ENCODE measurements around the gene TPI1. TPM values are rescaled to one million over a fixed set of nuclear protein-coding genes. Genes with fewer than 3 reads are reported as not detected.

TPI1 gene
- total and polyA plus RNA-seq, 8 donors: 88.5 to 247 (median 128) TPM

DNA sequence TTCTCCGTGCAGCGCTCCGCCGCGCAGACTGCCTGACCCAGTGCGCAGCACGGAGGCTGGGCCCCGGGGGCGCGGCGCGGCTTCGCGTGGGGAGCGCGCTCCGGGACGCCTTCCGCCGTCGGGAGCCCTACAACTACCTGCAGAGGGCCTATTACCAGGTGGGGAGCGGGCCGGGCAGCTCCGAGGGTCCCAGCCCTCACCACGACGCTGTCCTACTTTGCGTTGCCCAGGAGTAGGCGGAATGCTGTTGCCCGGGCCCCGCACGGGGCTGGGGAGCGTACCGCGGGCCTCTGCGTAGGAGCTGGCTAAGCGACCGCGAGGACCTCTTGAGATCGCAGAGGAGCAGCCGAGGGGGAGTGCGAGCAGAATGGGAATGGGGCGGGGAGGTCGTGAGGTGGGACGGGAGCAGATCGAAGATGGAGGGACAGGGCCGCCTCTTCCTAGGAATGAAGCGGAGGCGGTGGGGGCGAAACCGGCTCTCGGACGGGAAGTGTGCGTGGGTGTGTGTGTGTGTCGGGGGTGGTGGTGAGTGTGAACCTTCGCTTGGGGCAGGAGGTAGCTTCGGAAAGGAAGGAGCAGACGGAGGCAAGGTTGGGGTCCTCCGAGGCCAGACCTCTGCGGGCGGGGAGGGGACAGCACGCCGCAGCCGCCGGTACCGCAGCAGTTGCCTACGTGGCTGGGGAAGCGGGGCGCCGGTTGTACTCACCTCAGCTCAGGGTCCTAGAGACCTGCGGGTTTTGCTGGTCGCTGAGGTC is 38.4 kb upstream of the TPI1 start:
- peak; percentile 47 to 85 (median 64) for DNase-seq
- H3K4me1 ChIP-seq: peaks cover 0 to 4% (median 0%) of the 10 kb centered on the region in 3 donors
- TF ChIP-seq, protein P1, sequence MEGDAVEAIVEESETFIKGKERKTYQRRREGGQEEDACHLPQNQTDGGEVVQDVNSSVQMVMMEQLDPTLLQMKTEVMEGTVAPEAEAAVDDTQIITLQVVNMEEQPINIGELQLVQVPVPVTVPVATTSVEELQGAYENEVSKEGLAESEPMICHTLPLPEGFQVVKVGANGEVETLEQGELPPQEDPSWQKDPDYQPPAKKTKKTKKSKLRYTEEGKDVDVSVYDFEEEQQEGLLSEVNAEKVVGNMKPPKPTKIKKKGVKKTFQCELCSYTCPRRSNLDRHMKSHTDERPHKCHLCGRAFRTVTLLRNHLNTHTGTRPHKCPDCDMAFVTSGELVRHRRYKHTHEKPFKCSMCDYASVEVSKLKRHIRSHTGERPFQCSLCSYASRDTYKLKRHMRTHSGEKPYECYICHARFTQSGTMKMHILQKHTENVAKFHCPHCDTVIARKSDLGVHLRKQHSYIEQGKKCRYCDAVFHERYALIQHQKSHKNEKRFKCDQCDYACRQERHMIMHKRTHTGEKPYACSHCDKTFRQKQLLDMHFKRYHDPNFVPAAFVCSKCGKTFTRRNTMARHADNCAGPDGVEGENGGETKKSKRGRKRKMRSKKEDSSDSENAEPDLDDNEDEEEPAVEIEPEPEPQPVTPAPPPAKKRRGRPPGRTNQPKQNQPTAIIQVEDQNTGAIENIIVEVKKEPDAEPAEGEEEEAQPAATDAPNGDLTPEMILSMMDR (IDR thresholded peaks at IDR 0.05): no peak

DNA sequence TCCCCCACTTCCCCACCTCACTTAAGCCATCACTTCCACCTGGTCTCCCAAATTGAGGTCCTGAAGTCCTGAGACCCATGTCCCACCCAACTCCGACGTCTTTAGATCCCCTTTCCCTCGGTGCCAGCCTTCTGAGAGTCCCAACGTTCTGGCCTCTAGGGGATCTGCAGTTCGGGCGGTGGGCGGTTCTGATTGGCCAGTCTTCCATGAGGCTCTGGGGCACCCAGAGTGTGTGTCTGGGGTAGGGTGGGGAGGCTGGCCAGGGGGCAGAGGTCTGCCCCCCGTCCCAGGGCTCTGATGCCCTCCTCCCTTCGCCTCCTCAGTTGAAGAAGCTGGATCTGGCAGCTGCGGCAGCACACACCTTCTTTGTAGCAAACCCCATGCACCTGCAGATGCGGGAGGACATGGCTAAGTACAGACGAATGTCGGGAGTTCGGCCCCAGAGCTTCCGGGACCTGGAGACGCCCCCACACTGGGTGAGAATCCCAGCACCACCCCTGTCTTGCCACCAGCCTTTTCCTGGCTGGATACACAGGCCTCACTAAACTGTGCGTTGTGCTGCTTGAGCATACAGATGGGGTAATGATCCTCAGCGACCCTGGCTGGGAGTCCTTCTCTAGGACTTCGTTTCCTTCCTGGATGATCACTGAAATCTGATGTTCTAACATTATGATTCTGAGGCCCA is 37.7 kb upstream of the TPI1 start:
- intact Hi-C loops (cut with DNase I): loop anchor here in 1 of 3 donors (10.0 kb wide), 1 partner anchor 95 kb away; no protein-coding TSS in a partner anchor
- Histone ChIP-seq H3K4me1 (peaks cover 0 to 4% (median 0%) of the 10 kb centered on the region in 3 donors), H3K36me3 (no peaks in the 10 kb centered on the region), H3K9me3 (no peaks in the 10 kb centered on the region), H3K27ac (peak overlapping the region in 3 of 4 donors; percentile 57 to 62 (median 58)), H3K4me3 (peak overlapping the region; percentile 74 to 86 (median 84)), H3K27me3 (no peaks in the 10 kb centered on the region)
- no peak for FAIRE-seq
- TF ChIP-seq, protein P1 (IDR thresholded peaks at IDR 0.05): no peak
- WGBS, 2 donors: 25 to 30% methylated on average over 19 of the region's 19 CpGs
- peak in 2 of 6 donors; percentile 51 to 63 for DNase-seq
- peak; percentile 34 to 43 (median 38) for ATAC-seq

More for the DNA sequence above, 38.4 kb upstream of the TPI1 start:
- Histone ChIP-seq H3K4me3 (peak overlapping the region; percentile 74 to 86 (median 84)), H3K27ac (peak overlapping the region; percentile 49 to 62 (median 58)), H3K36me3 (no peaks in the 10 kb centered on the region), H3K27me3 (no peaks in the 10 kb centered on the region), H3K9me3 (no peaks in the 10 kb centered on the region)
- FAIRE-seq: no peak
- ATAC-seq: peak; percentile 70 to 74 (median 72)
- WGBS, 2 donors: 0 to 1% methylated on average over 58 to 71 of the region's 71 CpGs
- intact Hi-C loops (cut with DNase I): loop anchor here in 1 of 3 donors (10.0 kb wide), 1 partner anchor 94 kb away; no protein-coding TSS in a partner anchor

DNA sequence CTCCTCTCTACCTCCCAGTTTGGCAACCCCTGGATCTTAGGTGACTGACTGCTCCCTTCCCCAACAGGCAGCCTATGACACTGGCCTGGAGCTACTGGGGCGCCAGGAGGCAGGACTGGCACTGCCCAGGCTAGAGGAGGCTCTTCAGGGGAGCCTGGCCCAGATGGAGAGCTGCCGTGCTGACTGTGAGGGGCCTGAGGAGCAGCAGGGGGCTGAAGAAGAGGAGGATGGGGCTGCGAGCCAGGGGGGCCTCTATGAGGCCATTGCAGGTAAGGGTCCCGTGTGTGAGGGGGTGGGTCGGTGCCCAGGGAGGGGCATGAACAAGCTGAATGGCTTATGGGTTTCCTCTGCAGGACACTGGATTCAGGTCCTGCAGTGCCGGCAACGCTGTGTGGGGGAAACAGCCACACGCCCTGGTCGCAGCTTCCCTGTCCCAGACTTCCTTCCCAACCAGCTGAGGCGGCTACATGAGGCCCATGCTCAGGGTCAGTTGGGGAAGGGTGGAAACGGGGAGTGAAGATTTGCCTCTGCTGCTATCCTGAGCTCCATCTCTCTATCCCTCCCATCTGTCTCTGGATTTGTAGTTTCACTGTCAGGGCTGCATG is 36.9 kb upstream of the TPI1 start:
- FAIRE-seq (no peak), ATAC-seq (no peak), DNase-seq (peak in 1 of 6 donors; percentile 71)
- TF ChIP-seq, protein P1 (IDR thresholded peaks at IDR 0.05): no peak
- no peaks in the 10 kb centered on the region for H3K36me3 ChIP-seq
- intact Hi-C loops (cut with DNase I): no loop called here
- peaks cover 0 to 4% (median 0%) of the 10 kb centered on the region in 3 donors for H3K4me1 ChIP-seq
- WGBS, 2 donors: 92 to 94% methylated on average over 11 of the region's 11 CpGs
- no peak overlapping the region for H3K27ac ChIP-seq
- no peak overlapping the region for H3K4me3 ChIP-seq
- no peaks in the 10 kb centered on the region for H3K27me3 ChIP-seq
- H3K9me3 ChIP-seq: no peaks in the 10 kb centered on the region

DNA sequence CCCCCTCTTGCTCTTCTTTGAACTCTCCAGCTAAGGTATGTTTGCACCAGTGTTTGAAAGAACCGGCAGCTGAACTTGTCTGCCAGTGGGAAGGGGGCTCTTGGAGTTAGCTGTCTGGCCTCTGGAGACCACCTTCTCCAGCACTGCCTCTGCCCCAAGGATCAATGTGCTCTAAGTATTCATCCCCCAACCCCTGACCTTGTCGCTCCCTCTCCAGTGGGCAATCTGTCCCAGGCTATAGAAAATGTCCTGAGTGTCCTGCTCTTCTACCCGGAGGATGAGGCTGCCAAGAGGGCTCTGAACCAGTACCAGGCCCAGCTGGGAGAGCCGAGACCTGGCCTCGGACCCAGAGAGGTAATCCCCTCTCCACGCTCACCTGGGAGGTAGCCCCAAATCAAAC is 36.3 kb upstream of the TPI1 start:
- Histone ChIP-seq H3K27me3 (no peaks in the 10 kb centered on the region), H3K36me3 (no peaks in the 10 kb centered on the region), H3K4me1 (peaks cover 0 to 4% (median 0%) of the 10 kb centered on the region in 3 donors), H3K4me3 (no peak overlapping the region), H3K27ac (no peak overlapping the region), H3K9me3 (no peaks in the 10 kb centered on the region)
- WGBS, 2 donors: 86 to 89% methylated on average over 6 of the region's 6 CpGs
- FAIRE-seq: no peak
- TF ChIP-seq, protein P1 (IDR thresholded peaks at IDR 0.05): no peak
- DNase-seq: peak in 1 of 6 donors; percentile 31
- intact Hi-C loops (cut with DNase I): no loop called here
- ATAC-seq: no peak

All from pancreas (tissue), 10 donors.